Mammary epithelial cell (primary cell): ENCODE results near the gene WDSUB1.

Experiments
- EZH2 ChIP-seq: IDR thresholded peaks from 2 replicates; pipeline ENCODE4 v1.6.1; 2012; ENCODE audit warnings: low read length, inconsistent platforms, borderline replicate concordance
- TF ChIP-seq, protein P1 (sequence below), 2 donors: IDR thresholded peaks in 1 of 2; conservative IDR thresholded peaks in 1 of 2; 2 replicates each; pipeline ENCODE4 v1.5.1; 2011 to 2012; ENCODE audit warnings: inconsistent platforms in 2 of 2, low read length in 2 of 2, mild to moderate bottlenecking in 2 of 2, control low read depth in 1 of 2, low read depth in 1 of 2; ENCODE audit not compliant: insufficient read depth in 1 of 2; ENCODE audit errors: extremely low read depth in 1 of 2

DNA sequence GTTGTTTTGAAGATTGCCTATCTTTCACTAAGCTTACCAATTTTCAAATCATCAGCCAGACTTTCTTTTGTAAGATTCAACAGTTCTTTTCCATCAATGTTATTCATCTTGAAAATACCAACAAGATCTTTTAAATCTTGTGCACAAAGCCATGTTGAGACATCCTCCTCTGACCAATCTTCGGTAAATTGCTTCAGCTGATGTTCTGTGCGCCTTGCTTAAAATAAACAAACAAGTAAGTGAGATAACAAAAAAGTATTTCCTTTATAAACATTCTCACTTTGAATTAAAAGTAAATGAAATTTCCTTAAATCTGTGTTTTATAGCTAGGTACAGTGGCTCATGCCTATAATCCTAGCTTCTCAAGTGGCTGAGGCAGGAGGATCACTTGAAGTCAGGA is 30.3 kb downstream of the WDSUB1 start:
- TF ChIP-seq, protein P1, sequence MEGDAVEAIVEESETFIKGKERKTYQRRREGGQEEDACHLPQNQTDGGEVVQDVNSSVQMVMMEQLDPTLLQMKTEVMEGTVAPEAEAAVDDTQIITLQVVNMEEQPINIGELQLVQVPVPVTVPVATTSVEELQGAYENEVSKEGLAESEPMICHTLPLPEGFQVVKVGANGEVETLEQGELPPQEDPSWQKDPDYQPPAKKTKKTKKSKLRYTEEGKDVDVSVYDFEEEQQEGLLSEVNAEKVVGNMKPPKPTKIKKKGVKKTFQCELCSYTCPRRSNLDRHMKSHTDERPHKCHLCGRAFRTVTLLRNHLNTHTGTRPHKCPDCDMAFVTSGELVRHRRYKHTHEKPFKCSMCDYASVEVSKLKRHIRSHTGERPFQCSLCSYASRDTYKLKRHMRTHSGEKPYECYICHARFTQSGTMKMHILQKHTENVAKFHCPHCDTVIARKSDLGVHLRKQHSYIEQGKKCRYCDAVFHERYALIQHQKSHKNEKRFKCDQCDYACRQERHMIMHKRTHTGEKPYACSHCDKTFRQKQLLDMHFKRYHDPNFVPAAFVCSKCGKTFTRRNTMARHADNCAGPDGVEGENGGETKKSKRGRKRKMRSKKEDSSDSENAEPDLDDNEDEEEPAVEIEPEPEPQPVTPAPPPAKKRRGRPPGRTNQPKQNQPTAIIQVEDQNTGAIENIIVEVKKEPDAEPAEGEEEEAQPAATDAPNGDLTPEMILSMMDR (conservative IDR thresholded peaks at IDR 0.05 in 1 of 2, IDR thresholded peaks at IDR 0.05 in 1 of 2; ENCODE audit: extremely low read depth in 1 of 2, insufficient read depth in 1 of 2, low read depth in 1 of 2, low read length in 2 of 2) = no peak
- no peak for TF ChIP-seq EZH2
